Breast epithelium (tissue), 4 donors: Measurements from ENCODE around the gene PDGFB. TPM values are rescaled to one million over a fixed set of nuclear protein-coding genes. Genes with fewer than 3 reads are reported as not detected.

Experiments used
- DNase-seq, 2 donors: peaks; one replicate each; pipeline ENCODE4 v3.0.0-alpha.2; 2019; ENCODE audit warnings: low spot score in 2 of 2
- H3K27ac ChIP-seq, 2 donors: fragments of 200-600 bp; sonication (generic) in 1 of 2; one replicate each; pipeline ENCODE4 v1.5.1; 2016 to 2019; ENCODE audit warnings: mild to moderate bottlenecking in 1 of 2
- H3K27me3 ChIP-seq, 2 donors: fragments of 200-600 bp; sonication (generic) in 1 of 2; one replicate each; pipeline versions ENCODE4 v1.5.1 to v1.6.0; 2017 to 2019; ENCODE audit warnings: control low read depth in 1 of 2, mild to moderate bottlenecking in 1 of 2
- H3K36me3 ChIP-seq: fragments of 200-600 bp; one replicate; pipeline ENCODE4 v1.5.1; 2019
- H3K4me1 ChIP-seq, 2 donors: fragments of 200-600 bp; sonication (generic); one replicate each; pipeline ENCODE4 v1.5.1; 2016 to 2019; ENCODE audit warnings: control low read depth in 1 of 2
- H3K4me3 ChIP-seq, 3 donors: fragments of 200-600 bp; sonication (generic); 1 replicate in 2 of 3; 2 replicates in 1 of 3; pipeline ENCODE4 v1.5.1; 2016 to 2019; ENCODE audit warnings: mild to moderate bottlenecking in 3 of 3, moderate library complexity in 2 of 3
- H3K9me3 ChIP-seq, 2 donors: fragments of 200-600 bp; sonication (generic) in 1 of 2; one replicate each; pipeline ENCODE4 v1.5.1; 2016 to 2019; ENCODE audit warnings: control low read depth in 1 of 2
- CTCF ChIP-seq, 3 donors: fragments of 450-650 bp; IDR thresholded peaks; one replicate each; pipeline ENCODE4 v1.5.1; 2016 to 2017; ENCODE audit warnings: antibody characterized with exemption in 3 of 3, mild to moderate bottlenecking in 3 of 3, moderate library complexity in 3 of 3
- POLR2A ChIP-seq: fragments of 450-650 bp; IDR thresholded peaks from one replicate; pipeline ENCODE4 v1.6.1; 2016; ENCODE audit warnings: antibody characterized with exemption, mild to moderate bottlenecking, moderate library complexity
- POLR2AphosphoS5 ChIP-seq, 3 donors: sonication (generic); formaldehyde crosslinking; IDR thresholded peaks; one replicate each; pipeline ENCODE4 v1.6.1; 2017; ENCODE audit warnings: antibody characterized with exemption in 3 of 3
- intact Hi-C: fragments of 100-400 bp; cut with DNase I; formaldehyde crosslinking; loops from one replicate; pipeline ENCODE4 v1.15.1; 2023; ENCODE audit warnings: low total_unique reads
- total RNA-seq, 3 donors: library from RNA; depleted of rRNA; stranded (reverse); fragments of >200 nt; gene quantifications; one replicate each; pipeline ENCODE4 v1.1.0, GENCODE V29; 2016

The PDGFB gene
- total RNA-seq, 3 donors from 2014 or later, result 5.3 to 11.1 (median 8.5) TPM

DNA sequence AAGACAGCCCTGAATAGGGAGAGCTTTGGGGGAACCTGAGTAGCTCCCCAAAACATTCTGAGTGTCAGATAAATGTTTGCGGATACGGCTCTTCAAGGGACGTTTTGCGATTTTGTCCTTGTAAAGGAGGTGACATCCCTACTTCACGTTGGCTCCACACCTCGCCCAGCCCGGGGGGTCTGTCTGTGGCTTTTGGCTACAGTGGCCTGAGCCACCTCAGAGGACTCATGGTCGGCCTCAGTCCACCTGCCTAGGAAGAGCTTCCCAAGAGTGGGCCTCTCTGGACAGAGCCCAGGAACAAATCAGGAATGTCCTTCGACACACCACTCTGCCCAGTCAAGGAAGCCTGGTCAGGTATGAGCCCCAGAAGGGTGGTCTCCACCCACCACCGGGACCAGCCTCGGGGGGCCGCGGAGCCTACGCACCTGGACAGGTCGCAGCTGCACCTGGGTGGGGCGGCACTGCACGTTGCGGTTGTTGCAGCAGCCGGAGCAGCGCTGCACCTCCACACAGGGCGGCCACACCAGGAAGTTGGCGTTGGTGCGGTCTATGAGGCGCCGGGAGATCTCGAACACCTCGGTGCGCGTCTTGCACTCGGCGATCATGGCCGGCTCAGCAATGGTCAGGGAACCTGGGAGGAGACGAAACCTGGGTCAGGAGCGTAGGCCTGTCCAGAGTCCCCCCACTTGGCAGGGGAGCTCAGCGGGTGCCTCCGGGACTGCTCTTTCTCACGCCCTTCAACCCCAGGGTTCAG lies 13.4 kb downstream of the PDGFB start:
- no peak overlapping the region for H3K4me3 ChIP-seq
- intact Hi-C loops, result no loop called here
- peaks cover 4 to 13% of the 10 kb centered on the region in 2 donors for H3K4me1 ChIP-seq
- H3K27me3 ChIP-seq, result no peaks in the 10 kb centered on the region
- no peak overlapping the region for H3K27ac ChIP-seq
- no peak for TF ChIP-seq POLR2AphosphoS5 (IDR thresholded peaks at IDR 0.05)
- TF ChIP-seq CTCF (IDR thresholded peaks at IDR 0.05), result no peak
- TF ChIP-seq POLR2A, result no peak
- no peak for DNase-seq
- H3K9me3 ChIP-seq, result no peaks in the 10 kb centered on the region
- H3K36me3 ChIP-seq, result no peaks in the 10 kb centered on the region

DNA sequence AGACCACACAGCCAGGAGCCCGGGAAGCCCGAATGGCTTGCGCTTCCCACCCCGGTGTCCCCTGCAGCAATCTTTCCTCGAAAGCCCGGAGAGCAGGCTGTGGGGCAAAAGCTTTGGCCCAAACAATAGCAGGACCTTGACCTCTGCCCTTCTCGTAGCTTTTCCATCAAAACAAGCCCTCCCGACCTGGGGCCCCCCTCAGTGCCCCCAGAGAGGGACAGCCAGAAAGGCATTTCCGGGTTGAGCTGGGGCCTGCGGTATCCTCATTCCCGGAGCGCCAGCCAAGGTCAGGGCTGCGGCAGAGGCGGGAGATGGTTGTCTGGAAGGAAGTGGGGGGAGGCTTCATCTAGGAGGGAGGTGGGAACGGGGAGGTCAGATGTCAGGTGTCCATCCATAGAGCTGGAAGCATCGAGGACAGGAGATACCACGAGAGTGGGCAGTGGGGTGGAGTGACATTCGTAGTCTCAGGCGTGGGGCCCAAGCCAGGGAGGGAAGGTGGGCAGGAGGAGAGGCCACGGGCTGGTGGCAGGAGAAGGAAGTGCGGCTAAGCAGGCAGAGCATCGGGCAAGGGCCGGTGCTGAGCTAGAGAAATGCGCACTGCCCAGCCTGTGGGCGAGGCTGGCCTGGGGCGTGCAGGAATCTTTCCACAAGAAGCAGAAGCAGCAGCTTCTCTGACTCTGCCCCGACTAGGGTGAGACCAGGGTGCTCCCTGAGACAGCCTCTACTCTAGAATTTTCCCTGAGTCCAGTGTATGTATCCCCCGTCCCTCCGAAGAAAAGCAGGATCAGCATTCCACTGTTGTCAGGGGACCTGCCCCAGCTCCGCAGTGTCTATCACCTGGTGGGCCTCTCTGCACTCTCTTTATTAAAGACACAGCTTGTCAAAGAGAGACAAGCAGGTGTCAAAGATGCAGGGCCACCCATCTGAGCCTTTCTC lies 14.3 kb downstream of the PDGFB start:
- H3K36me3 ChIP-seq, result no peaks in the 10 kb centered on the region
- DNase-seq, result no peak
- TF ChIP-seq CTCF (IDR thresholded peaks at IDR 0.05) (no peak), POLR2AphosphoS5 (IDR thresholded peaks at IDR 0.05) (no peak), POLR2A (no peak)
- intact Hi-C loops, result no loop called here
- no peak overlapping the region for H3K4me3 ChIP-seq
- H3K4me1 ChIP-seq, result peaks cover 4 to 8% of the 10 kb centered on the region in 2 donors
- no peaks in the 10 kb centered on the region for H3K27me3 ChIP-seq
- H3K27ac ChIP-seq, result peak overlapping the region in 1 of 2 donors; percentile 43
- H3K9me3 ChIP-seq, result no peaks in the 10 kb centered on the region

DNA sequence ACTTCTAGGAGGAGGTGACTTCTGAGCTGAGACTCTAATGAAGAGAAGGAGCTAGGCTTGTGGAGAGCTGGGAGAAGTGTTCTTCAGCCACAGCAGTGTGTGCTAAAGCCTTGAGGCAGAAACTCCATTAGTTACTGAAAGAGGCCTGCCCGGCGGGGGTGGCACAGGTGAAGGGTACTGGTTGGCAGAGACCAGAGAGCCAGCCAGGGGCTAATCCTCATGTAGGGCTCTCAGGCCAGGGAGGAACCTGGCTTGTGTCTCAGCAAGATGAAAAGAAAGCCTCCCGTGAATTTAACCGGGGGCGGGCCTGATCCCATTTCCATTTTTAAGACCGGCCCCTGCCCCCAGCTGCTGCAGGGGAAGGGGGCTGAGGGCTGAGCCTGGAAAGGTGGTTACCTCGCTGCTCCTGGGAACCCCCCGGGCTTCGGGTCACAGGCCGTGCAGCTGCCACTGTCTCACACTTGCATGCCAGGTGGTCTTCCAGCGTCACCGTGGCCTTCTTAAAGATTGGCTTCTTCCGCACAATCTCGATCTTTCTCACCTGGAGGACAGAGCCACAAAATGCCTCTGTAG lies 15.0 kb downstream of the PDGFB start:
- TF ChIP-seq POLR2AphosphoS5 (IDR thresholded peaks at IDR 0.05) (no peak), POLR2A (no peak), CTCF (IDR thresholded peaks at IDR 0.05) (no peak)
- no peaks in the 10 kb centered on the region for H3K36me3 ChIP-seq
- DNase-seq, result no peak
- intact Hi-C loops, result no loop called here
- H3K27ac ChIP-seq, result no peak overlapping the region
- H3K27me3 ChIP-seq, result no peaks in the 10 kb centered on the region
- peaks cover under 1 to 4% of the 10 kb centered on the region in 2 donors for H3K4me1 ChIP-seq
- no peak overlapping the region for H3K4me3 ChIP-seq
- H3K9me3 ChIP-seq, result no peaks in the 10 kb centered on the region

DNA sequence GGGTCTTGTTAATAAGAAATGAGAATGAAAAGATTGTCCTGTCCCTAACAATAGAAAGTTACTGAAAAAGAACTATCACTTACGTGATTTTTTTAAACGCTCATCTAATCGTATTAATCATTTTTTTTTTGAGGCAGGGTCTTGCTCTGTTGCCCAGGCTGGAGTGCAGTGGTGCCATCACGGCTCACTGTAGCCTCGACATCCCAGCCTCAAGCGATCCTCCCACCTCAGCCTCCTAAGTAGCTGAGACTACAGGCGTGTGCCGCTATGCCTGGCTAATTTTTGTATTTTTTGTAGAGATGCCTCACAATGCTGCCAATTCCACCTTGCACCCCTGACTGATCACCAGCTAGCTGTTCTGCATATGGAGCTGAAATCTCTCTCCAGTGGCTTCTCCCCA lies 15.7 kb downstream of the PDGFB start:
- no peaks in the 10 kb centered on the region for H3K27me3 ChIP-seq
- H3K36me3 ChIP-seq, result no peaks in the 10 kb centered on the region
- intact Hi-C loops, result no loop called here
- no peak overlapping the region for H3K27ac ChIP-seq
- no peak overlapping the region for H3K4me3 ChIP-seq
- H3K4me1 ChIP-seq, result peaks cover 0 to 4% of the 10 kb centered on the region in 2 donors
- no peak for DNase-seq
- TF ChIP-seq CTCF (IDR thresholded peaks at IDR 0.05), result no peak
- TF ChIP-seq POLR2A, result no peak
- no peak for TF ChIP-seq POLR2AphosphoS5 (IDR thresholded peaks at IDR 0.05)
- no peaks in the 10 kb centered on the region for H3K9me3 ChIP-seq
